NB4 (cell line): Measurements from ENCODE around the gene AFF3.

Experiments
- POLR2A ChIP-seq: IDR thresholded peaks from 2 replicates; pipeline ENCODE4 v1.6.1; 2011; ENCODE audit warnings: mild to moderate bottlenecking; ENCODE audit not compliant: insufficient read length; ENCODE audit errors: extremely low read depth
- TF ChIP-seq, protein P1 (sequence below): IDR thresholded peaks from one replicate; pipeline ENCODE4 v1.5.1; 2012; ENCODE audit warnings: low read depth, low read length

DNA sequence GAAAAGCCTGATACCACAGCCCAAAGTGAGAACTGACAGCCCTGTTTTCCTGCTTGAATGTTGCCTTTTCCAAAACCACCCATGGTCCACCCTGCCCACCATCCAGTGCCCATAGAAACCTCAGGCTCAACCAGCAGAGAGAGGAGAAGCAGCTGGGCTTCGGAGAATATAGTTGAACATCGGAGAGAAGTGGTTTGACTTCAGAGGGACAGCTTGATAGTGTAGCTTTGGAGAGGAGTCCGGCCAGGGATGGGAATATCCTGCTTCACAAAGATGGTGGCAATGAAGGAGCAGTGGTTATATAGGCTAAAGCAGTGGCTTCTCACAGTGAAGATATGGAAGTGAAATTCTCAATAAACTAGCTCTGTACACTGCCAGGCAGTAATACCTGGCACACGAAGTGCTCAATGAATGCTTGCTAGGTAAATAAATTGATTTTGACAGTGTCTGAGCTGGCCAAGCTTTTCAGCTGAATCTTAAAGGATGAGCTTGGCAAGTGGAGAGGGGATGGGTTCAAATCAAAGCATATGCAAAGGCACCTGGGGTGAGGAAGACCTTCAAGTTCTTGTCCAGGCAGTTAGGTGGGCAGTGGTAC lies 21.2 kb downstream of the AFF3 start:
- no peak for TF ChIP-seq POLR2A
- TF ChIP-seq, protein P1, sequence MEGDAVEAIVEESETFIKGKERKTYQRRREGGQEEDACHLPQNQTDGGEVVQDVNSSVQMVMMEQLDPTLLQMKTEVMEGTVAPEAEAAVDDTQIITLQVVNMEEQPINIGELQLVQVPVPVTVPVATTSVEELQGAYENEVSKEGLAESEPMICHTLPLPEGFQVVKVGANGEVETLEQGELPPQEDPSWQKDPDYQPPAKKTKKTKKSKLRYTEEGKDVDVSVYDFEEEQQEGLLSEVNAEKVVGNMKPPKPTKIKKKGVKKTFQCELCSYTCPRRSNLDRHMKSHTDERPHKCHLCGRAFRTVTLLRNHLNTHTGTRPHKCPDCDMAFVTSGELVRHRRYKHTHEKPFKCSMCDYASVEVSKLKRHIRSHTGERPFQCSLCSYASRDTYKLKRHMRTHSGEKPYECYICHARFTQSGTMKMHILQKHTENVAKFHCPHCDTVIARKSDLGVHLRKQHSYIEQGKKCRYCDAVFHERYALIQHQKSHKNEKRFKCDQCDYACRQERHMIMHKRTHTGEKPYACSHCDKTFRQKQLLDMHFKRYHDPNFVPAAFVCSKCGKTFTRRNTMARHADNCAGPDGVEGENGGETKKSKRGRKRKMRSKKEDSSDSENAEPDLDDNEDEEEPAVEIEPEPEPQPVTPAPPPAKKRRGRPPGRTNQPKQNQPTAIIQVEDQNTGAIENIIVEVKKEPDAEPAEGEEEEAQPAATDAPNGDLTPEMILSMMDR, result no peak
